Suprapubic skin (tissue), 4 donors: ENCODE measurements around the gene ST6GALNAC6. TPM values are rescaled to one million over a fixed set of nuclear protein-coding genes. Genes with fewer than 3 reads are reported as not detected.

Experiments used
- DNase-seq, 2 donors: peaks; one replicate each; pipeline ENCODE4 v3.0.0-alpha.2; 2019; ENCODE audit warnings: low spot score in 2 of 2
- H3K27ac ChIP-seq: fragments of 200-600 bp; sonication (generic); one replicate; pipeline ENCODE4 v1.5.1; 2019
- H3K27me3 ChIP-seq: fragments of 200-600 bp; sonication (generic); one replicate; pipeline ENCODE4 v1.5.1; 2019
- H3K36me3 ChIP-seq: fragments of 200-600 bp; sonication (generic); one replicate; pipeline ENCODE4 v1.5.1; 2019
- H3K4me1 ChIP-seq: fragments of 200-600 bp; sonication (generic); one replicate; pipeline ENCODE4 v1.5.1; 2019
- H3K4me3 ChIP-seq: fragments of 200-600 bp; sonication (generic); one replicate; pipeline ENCODE4 v1.5.1; 2019; ENCODE audit warnings: mild to moderate bottlenecking
- H3K9me3 ChIP-seq: fragments of 200-600 bp; sonication (generic); one replicate; pipeline ENCODE4 v1.5.1; 2019
- CTCF ChIP-seq, 2 donors: fragments of 200-600 bp in 1 of 2; fragments of 450-650 bp in 1 of 2; sonication (generic) in 1 of 2; IDR thresholded peaks; one replicate each; pipeline ENCODE4 v1.5.1; 2016 to 2019; ENCODE audit warnings: antibody characterized with exemption in 2 of 2, mild to moderate bottlenecking in 1 of 2, moderate library complexity in 1 of 2
- EP300 ChIP-seq: sonication (generic); formaldehyde crosslinking; IDR thresholded peaks from one replicate; pipeline ENCODE4 v1.6.1; 2017; ENCODE audit warnings: antibody characterized with exemption
- POLR2A ChIP-seq, 2 donors: fragments of 450-650 bp; IDR thresholded peaks; one replicate each; pipeline ENCODE4 v1.6.1; 2017; ENCODE audit warnings: antibody characterized with exemption in 2 of 2, mild to moderate bottlenecking in 2 of 2, moderate library complexity in 2 of 2
- POLR2AphosphoS5 ChIP-seq, 3 donors: sonication (generic); formaldehyde crosslinking; IDR thresholded peaks; one replicate each; pipeline ENCODE4 v1.6.1; 2017; ENCODE audit warnings: antibody characterized with exemption in 3 of 3
- WGBS: methylation state at CpG from one replicate; pipeline ENCODE4 v1.1.5; 2018; 5-methylcytosine and 5-hydroxymethylcytosine counted together
- total RNA-seq, 4 donors: library from RNA; depleted of rRNA; stranded (reverse); fragments of >200 nt; gene quantifications; one replicate each; pipeline ENCODE4 v1.1.0, GENCODE V29; 2016

Gene ST6GALNAC6
- total RNA-seq, 4 donors from 2014 or later, result 41.6 to 50.5 (median 47.0) TPM

GRCh38 chr9:127941062-127941960 lies 41.9 kb upstream of the ST6GALNAC6 start:
- H3K9me3 ChIP-seq, result no peaks in the 10 kb centered on the region
- TF ChIP-seq POLR2A (IDR thresholded peaks at IDR 0.05), result no peak
- no peak for TF ChIP-seq POLR2AphosphoS5 (IDR thresholded peaks at IDR 0.05)
- TF ChIP-seq CTCF (IDR thresholded peaks at IDR 0.05), result no peak
- no peak for TF ChIP-seq EP300
- peaks cover 37% of the 10 kb centered on the region for H3K4me1 ChIP-seq
- H3K4me3 ChIP-seq, result no peak overlapping the region
- DNase-seq, result no peak
- WGBS, result 79% methylated on average over 16 of the region's 18 CpGs
- peaks cover 48% of the 10 kb centered on the region for H3K36me3 ChIP-seq
- no peaks in the 10 kb centered on the region for H3K27me3 ChIP-seq
- no peak overlapping the region for H3K27ac ChIP-seq

GRCh38 chr9:127940593-127940992 lies 41.2 kb upstream of the ST6GALNAC6 start:
- TF ChIP-seq EP300 (no peak), POLR2A (IDR thresholded peaks at IDR 0.05) (no peak), POLR2AphosphoS5 (IDR thresholded peaks at IDR 0.05) (no peak), CTCF (IDR thresholded peaks at IDR 0.05) (no peak)
- peaks cover 44% of the 10 kb centered on the region for H3K4me1 ChIP-seq
- no peaks in the 10 kb centered on the region for H3K27me3 ChIP-seq
- no peak for DNase-seq
- H3K27ac ChIP-seq, result no peak overlapping the region
- no peak overlapping the region for H3K4me3 ChIP-seq
- 88% methylated on average over 4 of the region's 4 CpGs for WGBS
- H3K9me3 ChIP-seq, result no peaks in the 10 kb centered on the region
- peaks cover 41% of the 10 kb centered on the region for H3K36me3 ChIP-seq

GRCh38 chr9:127938298-127938690 lies 38.9 kb upstream of the ST6GALNAC6 start:
- Histone ChIP-seq H3K4me1 (peaks cover 46% of the 10 kb centered on the region), H3K27me3 (no peaks in the 10 kb centered on the region), H3K4me3 (peak overlapping the region; percentile 81), H3K27ac (peak overlapping the region; percentile 55), H3K9me3 (no peaks in the 10 kb centered on the region), H3K36me3 (peaks cover 29% of the 10 kb centered on the region)
- TF ChIP-seq POLR2AphosphoS5 (IDR thresholded peaks at IDR 0.05) (no peak), POLR2A (IDR thresholded peaks at IDR 0.05) (no peak), CTCF (IDR thresholded peaks at IDR 0.05) (no peak), EP300 (no peak)
- DNase-seq, result no peak
- WGBS, result 29% methylated on average over 21 of the region's 25 CpGs

GRCh38 chr9:127937388-127938297 lies 38.2 kb upstream of the ST6GALNAC6 start, which contains the start of gene DPM2:
TSS of gene DPM2 (minus strand) at chr9:127937854. CDS start at chr9:127937820, 34 bp downstream.
- no peaks in the 10 kb centered on the region for H3K9me3 ChIP-seq
- WGBS, result 9% methylated on average over 33 of the region's 60 CpGs
- no peaks in the 10 kb centered on the region for H3K27me3 ChIP-seq
- no peak for TF ChIP-seq EP300
- TF ChIP-seq POLR2A (IDR thresholded peaks at IDR 0.05), result peak in 1 of 2 donors; percentile 34
- peak in 1 of 3 donors; percentile 84 for TF ChIP-seq POLR2AphosphoS5 (IDR thresholded peaks at IDR 0.05)
- no peak for TF ChIP-seq CTCF (IDR thresholded peaks at IDR 0.05)
- peaks cover 41% of the 10 kb centered on the region for H3K4me1 ChIP-seq
- H3K36me3 ChIP-seq, result peaks cover 23% of the 10 kb centered on the region
- peak within 1 kb of the TSS; percentile 81 for H3K4me3 ChIP-seq
- peak within 1 kb of the TSS; percentile 55 for H3K27ac ChIP-seq
- DNase-seq, result no peak
